Endothelial cell of umbilical vein (primary cell): ENCODE data around the gene XDH. TPM values are rescaled to one million over a fixed set of nuclear protein-coding genes. Genes with fewer than 3 reads are reported as not detected.

ENCODE experiments used
- BruUV-seq: library from RNA; stranded (reverse); fragments of 400-500 nt; replicated peaks from 2 replicates; lab custom pipeline; 2021; lab: Mats Ljungman, UMichigan
- CTCF ChIA-PET: fragments of 300-600, 350-600 bp; sonication (Branson Sonifier 250); formaldehyde crosslinking; loops from one replicate; lab custom pipeline; 2021; ENCODE audit warnings: antibody characterized with exemption, inconsistent platforms; lab: Charles Lee
- POLR2A ChIA-PET: fragments of 300-600, 350-600 bp; sonication (Branson Sonifier 250); formaldehyde crosslinking; loops from one replicate; lab custom pipeline; 2021; ENCODE audit warnings: antibody characterized with exemption, inconsistent platforms; lab: Charles Lee
- DNase-seq: peaks from one replicate; pipeline ENCODE4 v3.0.0-alpha.2; 2011; ENCODE audit warnings: low read depth, low spot score
- FAIRE-seq: peaks from 2 replicates; lab custom pipeline; 2011; peaks lifted over from hg19 to GRCh38; lab: Jason Lieb, UNC
- H2AFZ ChIP-seq: 2 replicates; pipeline ENCODE4 v1.6.0; 2012; ENCODE audit warnings: low read depth, low read length, control low read depth, inconsistent platforms
- H3K27ac ChIP-seq: 2 replicates; pipeline ENCODE4 v1.5.1; 2011; ENCODE audit warnings: low read depth, mild to moderate bottlenecking, control low read depth, low read length, moderate library complexity; ENCODE audit not compliant: insufficient read depth
- H3K27me3 ChIP-seq, 2 experiments: 2 replicates each; pipeline versions ENCODE4 v1.6.0 to v1.6.1; 2011; ENCODE audit warnings: low read length in 2 of 2, mixed read lengths in 1 of 2; ENCODE audit not compliant: control insufficient read depth in 2 of 2, insufficient read depth in 2 of 2
- H3K36me3 ChIP-seq, 2 experiments: 2 replicates in 1 of 2; 3 replicates in 1 of 2; pipeline ENCODE4 v1.5.1; 2011; ENCODE audit warnings: low read length in 2 of 2, mild to moderate bottlenecking in 1 of 2, moderate library complexity in 1 of 2; ENCODE audit not compliant: control insufficient read depth in 2 of 2, insufficient read depth in 2 of 2; ENCODE audit errors: extremely low read depth in 1 of 2
- H3K4me1 ChIP-seq: 3 replicates; pipeline ENCODE4 v1.5.1; 2011; ENCODE audit warnings: mild to moderate bottlenecking, low read length; ENCODE audit not compliant: control insufficient read depth, insufficient read depth; ENCODE audit errors: extremely low read depth
- H3K4me2 ChIP-seq: 2 replicates; pipeline ENCODE4 v1.6.1; 2011; ENCODE audit warnings: low read length, control low read depth, mixed read lengths; ENCODE audit not compliant: insufficient read depth
- H3K4me3 ChIP-seq, 3 experiments: fragments of 200-600 bp in 1 of 3; sonication (generic), shearing (Covaris generic) in 1 of 3; replicated peaks in 1 of 3; 2 replicates each; pipeline ENCODE4 v1.5.1; 2011 to 2016; ENCODE audit warnings: control low read depth in 3 of 3, low read length in 3 of 3, mild to moderate bottlenecking in 2 of 3, inconsistent platforms in 1 of 3, low read depth in 1 of 3, moderate library complexity in 1 of 3; ENCODE audit not compliant: insufficient read depth in 1 of 3
- H3K79me2 ChIP-seq: 2 replicates; pipeline ENCODE4 v1.6.0; 2012; ENCODE audit warnings: low read length, inconsistent platforms; ENCODE audit not compliant: control insufficient read depth, insufficient read depth
- H3K9ac ChIP-seq: replicated peaks from 2 replicates; pipeline ENCODE3; 2011; ENCODE audit warnings: low read length, control low read depth; ENCODE audit not compliant: insufficient read depth; ENCODE audit errors: extremely low read depth
- H3K9me1 ChIP-seq: replicated peaks from 3 replicates; pipeline ENCODE4 v1.6.0; 2011; ENCODE audit warnings: mild to moderate bottlenecking, low read length; ENCODE audit not compliant: control insufficient read depth, insufficient read depth; ENCODE audit errors: extremely low read depth
- H3K9me3 ChIP-seq: replicated peaks from 2 replicates; pipeline ENCODE4 v1.5.1; 2012; ENCODE audit warnings: low read length, inconsistent platforms; ENCODE audit not compliant: control insufficient read depth, insufficient read depth
- H4K20me1 ChIP-seq: replicated peaks from 2 replicates; pipeline ENCODE3; 2011; ENCODE audit warnings: mild to moderate bottlenecking, low read length; ENCODE audit not compliant: control insufficient read depth, insufficient read depth; ENCODE audit errors: extremely low read depth
- EZH2 ChIP-seq: IDR thresholded peaks from 2 replicates; pipeline ENCODE4 v1.6.1; 2012; ENCODE audit warnings: borderline replicate concordance, low read depth, mild to moderate bottlenecking, moderate library complexity, low read length, inconsistent platforms; ENCODE audit not compliant: severe bottlenecking
- FOS ChIP-seq: IDR thresholded peaks from 2 replicates; pipeline ENCODE4 v1.6.1; 2011; ENCODE audit warnings: mild to moderate bottlenecking, low read length, moderate library complexity, borderline replicate concordance; ENCODE audit not compliant: insufficient read depth
- GATA2 ChIP-seq: IDR thresholded peaks from 2 replicates; pipeline ENCODE4 v1.7.0; 2011; ENCODE audit warnings: low read depth, mild to moderate bottlenecking, moderate library complexity, mixed read lengths, low read length; ENCODE audit not compliant: insufficient read length, insufficient read depth
- JUN ChIP-seq: IDR thresholded peaks from 2 replicates; pipeline ENCODE4 v1.6.1; 2011; ENCODE audit warnings: borderline replicate concordance, low read depth; ENCODE audit not compliant: insufficient read length, insufficient read depth
- MYC ChIP-seq: IDR thresholded peaks from one replicate; pipeline ENCODE4 v1.6.1; 2011; ENCODE audit warnings: mild to moderate bottlenecking, low read depth, low read length
- POLR2A ChIP-seq: IDR thresholded peaks from 2 replicates; pipeline ENCODE4 v1.6.1; 2012; ENCODE audit warnings: low read depth, mild to moderate bottlenecking, control low read depth, low read length
- POLR2AphosphoS5 ChIP-seq: IDR thresholded peaks from 2 replicates; pipeline ENCODE4 v1.6.1; 2012; ENCODE audit warnings: low read depth, mild to moderate bottlenecking, control low read depth, low read length, moderate library complexity; ENCODE audit not compliant: insufficient read depth
- dilution Hi-C: fragments of 300-500 bp; cut with MboI; formaldehyde crosslinking; loops from one replicate; pipeline ENCODE4 v1.15.0; 2019; ENCODE audit warnings: low sequenced_read_pairs; ENCODE audit not compliant: extremely low pct_ligation_motif_present
- intact Hi-C: fragments of 100-400 bp; cut with micrococcal nuclease; formaldehyde crosslinking; loops from one replicate; pipeline ENCODE4 v1.10.0; 2022
- polyA plus RNA-seq, 4 experiments: library from polyadenylated mRNA; depleted of rRNA in 3 of 4; stranded (reverse) in 3 of 4; unstranded in 1 of 4; fragments of >200 nt; gene quantifications; 2 replicates each; pipeline versions ENCODE4 v1.2.1 to v1.2.3, GENCODE V29; 2011 to 2012; ENCODE audit warnings: missing spikeins in 1 of 4
- total RNA-seq: library from RNA; stranded (reverse); gene quantifications from 2 replicates; pipeline ENCODE4 v1.2.3, GENCODE V29; 2021
- TF ChIP-seq, protein P1 (sequence below): IDR thresholded peaks from 2 replicates; pipeline ENCODE4 v1.6.1; 2011; ENCODE audit not compliant: insufficient read depth, insufficient read length
- TF ChIP-seq, protein P2 (sequence below), 2 donors: IDR thresholded peaks; 1 replicate in 1 of 2; 2 replicates in 1 of 2; pipeline ENCODE4 v1.5.1; 2011; ENCODE audit warnings: low read length in 2 of 2, mild to moderate bottlenecking in 2 of 2, moderate library complexity in 2 of 2, control low read depth in 1 of 2, inconsistent platforms in 1 of 2, low read depth in 1 of 2; ENCODE audit not compliant: insufficient read depth in 1 of 2; ENCODE audit errors: extremely low read depth in 1 of 2

XDH gene
- total and polyA plus RNA-seq, 2 donors (not counting 3 experiments of a cell fraction or from before 2014, with no cell fraction given), result not detected

DNA sequence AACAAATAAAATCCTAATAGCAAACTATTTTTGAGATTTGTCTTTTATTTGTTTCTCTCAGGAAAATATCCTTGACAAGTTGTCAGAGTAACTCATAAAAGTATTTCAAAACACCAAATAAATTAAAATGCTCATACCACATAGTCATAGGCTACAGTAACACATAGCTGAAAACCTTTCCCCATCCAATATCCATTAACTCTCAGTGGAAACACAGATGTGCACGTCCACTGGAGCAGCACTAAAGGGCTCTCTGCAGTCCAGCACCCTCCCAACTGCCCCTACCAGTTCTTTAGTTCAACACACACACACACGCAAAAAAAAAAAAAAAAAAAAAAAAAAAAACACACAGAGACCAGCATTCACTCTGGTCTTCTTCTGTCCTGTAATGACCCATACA, 879 bp upstream of the XDH start:
- BruUV-seq, result no TSS peak
- Histone ChIP-seq H3K9me3 (no peaks in the 10 kb centered on the region), H3K4me1 (no peaks in the 10 kb centered on the region), H3K27me3 (no peaks in the 10 kb centered on the region), H3K79me2 (no peaks in the 10 kb centered on the region), H3K9me1 (no peaks in the 10 kb centered on the region), H3K9ac (no peak overlapping the region), H3K4me2 (no peak overlapping the region), H3K36me3 (no peaks in the 10 kb centered on the region), H3K27ac (no peak overlapping the region), H4K20me1 (no peaks in the 10 kb centered on the region), H2AFZ (no peak overlapping the region), H3K4me3 (no peak overlapping the region)
- TF ChIP-seq JUN, result no peak
- TF ChIP-seq GATA2, result no peak
- TF ChIP-seq, protein P1, sequence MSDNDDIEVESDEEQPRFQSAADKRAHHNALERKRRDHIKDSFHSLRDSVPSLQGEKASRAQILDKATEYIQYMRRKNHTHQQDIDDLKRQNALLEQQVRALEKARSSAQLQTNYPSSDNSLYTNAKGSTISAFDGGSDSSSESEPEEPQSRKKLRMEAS, result no peak
- no peak for TF ChIP-seq FOS
- no peak for TF ChIP-seq POLR2A
- TF ChIP-seq EZH2, result no peak
- TF ChIP-seq, protein P2, sequence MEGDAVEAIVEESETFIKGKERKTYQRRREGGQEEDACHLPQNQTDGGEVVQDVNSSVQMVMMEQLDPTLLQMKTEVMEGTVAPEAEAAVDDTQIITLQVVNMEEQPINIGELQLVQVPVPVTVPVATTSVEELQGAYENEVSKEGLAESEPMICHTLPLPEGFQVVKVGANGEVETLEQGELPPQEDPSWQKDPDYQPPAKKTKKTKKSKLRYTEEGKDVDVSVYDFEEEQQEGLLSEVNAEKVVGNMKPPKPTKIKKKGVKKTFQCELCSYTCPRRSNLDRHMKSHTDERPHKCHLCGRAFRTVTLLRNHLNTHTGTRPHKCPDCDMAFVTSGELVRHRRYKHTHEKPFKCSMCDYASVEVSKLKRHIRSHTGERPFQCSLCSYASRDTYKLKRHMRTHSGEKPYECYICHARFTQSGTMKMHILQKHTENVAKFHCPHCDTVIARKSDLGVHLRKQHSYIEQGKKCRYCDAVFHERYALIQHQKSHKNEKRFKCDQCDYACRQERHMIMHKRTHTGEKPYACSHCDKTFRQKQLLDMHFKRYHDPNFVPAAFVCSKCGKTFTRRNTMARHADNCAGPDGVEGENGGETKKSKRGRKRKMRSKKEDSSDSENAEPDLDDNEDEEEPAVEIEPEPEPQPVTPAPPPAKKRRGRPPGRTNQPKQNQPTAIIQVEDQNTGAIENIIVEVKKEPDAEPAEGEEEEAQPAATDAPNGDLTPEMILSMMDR (IDR thresholded peaks at IDR 0.05; ENCODE audit: extremely low read depth in 1 of 2, insufficient read depth in 1 of 2, low read depth in 1 of 2, low read length in 2 of 2), result no peak
- TF ChIP-seq POLR2AphosphoS5, result no peak
- TF ChIP-seq MYC, result no peak
- FAIRE-seq, result no peak
- dilution Hi-C loops, result no loop called here
- ChIA-PET CTCF (no interaction called here), POLR2A (no interaction called here)
- DNase-seq, result no peak
- intact Hi-C loops, result no loop called here
